HG03045 (cell line): Measurements from ENCODE around the gene GALNT14.

Experiments
- ATAC-seq: cut with Tn5 transposase; IDR thresholded peaks from one replicate; pipeline ENCODE4 v1.9.1; 2021; ENCODE audit warnings: mild to moderate bottlenecking, moderate library complexity; ENCODE audit not compliant: unreplicated experiment

GALNT14 gene

GRCh38 chr2:31089645-31090044 is 48.6 kb downstream of the GALNT14 start:
- no peak for ATAC-seq

- no peak for ATAC-seq
Observed at GRCh38 chr2:31088504-31089195, 49.6 kb downstream of the GALNT14 start.

GRCh38 chr2:31087491-31087890 is 50.7 kb downstream of the GALNT14 start:
- no peak for ATAC-seq

- ATAC-seq: no peak
Observed at GRCh38 chr2:31086590-31086989, 51.6 kb downstream of the GALNT14 start.

GRCh38 chr2:31083234-31083993 is 54.8 kb downstream of the GALNT14 start:
- no peak for ATAC-seq

- no peak for ATAC-seq
Observed at GRCh38 chr2:31082002-31082401, 56.2 kb downstream of the GALNT14 start.

GRCh38 chr2:31081492-31081891 is 56.7 kb downstream of the GALNT14 start:
- ATAC-seq: no peak

GRCh38 chr2:31080361-31080760 is 57.9 kb downstream of the GALNT14 start:
- ATAC-seq: no peak

GRCh38 chr2:31079665-31080064 is 58.6 kb downstream of the GALNT14 start:
- ATAC-seq: no peak

GRCh38 chr2:31078579-31079105 is 59.6 kb downstream of the GALNT14 start:
- no peak for ATAC-seq

GRCh38 chr2:31078011-31078410 is 60.2 kb downstream of the GALNT14 start:
- no peak for ATAC-seq

- no peak for ATAC-seq
Observed at GRCh38 chr2:31075941-31076590, 62.2 kb downstream of the GALNT14 start.

GRCh38 chr2:31075431-31075830 is 62.8 kb downstream of the GALNT14 start:
- ATAC-seq: no peak

GRCh38 chr2:31071741-31072140 is 66.5 kb downstream of the GALNT14 start:
- ATAC-seq: no peak

GRCh38 chr2:31070339-31071125 is 67.7 kb downstream of the GALNT14 start:
- no peak for ATAC-seq

GRCh38 chr2:31069643-31070325 is 68.5 kb downstream of the GALNT14 start:
- ATAC-seq: no peak

GRCh38 chr2:31067259-31067658 is 71.0 kb downstream of the GALNT14 start:
- ATAC-seq: no peak

- no peak for ATAC-seq
Observed at GRCh38 chr2:31066551-31066950, 71.7 kb downstream of the GALNT14 start.

- ATAC-seq: no peak
Observed at GRCh38 chr2:31066086-31066485, 72.2 kb downstream of the GALNT14 start.

- no peak for ATAC-seq
Observed at GRCh38 chr2:31065356-31065755, 72.9 kb downstream of the GALNT14 start.
